ENCODE data around the gene NAA50. TPM values are rescaled to one million over a fixed set of nuclear protein-coding genes. Genes with fewer than 3 reads are reported as not detected.

NAA50 gene
- total and polyA plus RNA-seq, 2 of the 13 experiments (the other 11 are each of a cell fraction or from before 2014, with no cell fraction given), result 30.2 to 233 TPM

DNA sequence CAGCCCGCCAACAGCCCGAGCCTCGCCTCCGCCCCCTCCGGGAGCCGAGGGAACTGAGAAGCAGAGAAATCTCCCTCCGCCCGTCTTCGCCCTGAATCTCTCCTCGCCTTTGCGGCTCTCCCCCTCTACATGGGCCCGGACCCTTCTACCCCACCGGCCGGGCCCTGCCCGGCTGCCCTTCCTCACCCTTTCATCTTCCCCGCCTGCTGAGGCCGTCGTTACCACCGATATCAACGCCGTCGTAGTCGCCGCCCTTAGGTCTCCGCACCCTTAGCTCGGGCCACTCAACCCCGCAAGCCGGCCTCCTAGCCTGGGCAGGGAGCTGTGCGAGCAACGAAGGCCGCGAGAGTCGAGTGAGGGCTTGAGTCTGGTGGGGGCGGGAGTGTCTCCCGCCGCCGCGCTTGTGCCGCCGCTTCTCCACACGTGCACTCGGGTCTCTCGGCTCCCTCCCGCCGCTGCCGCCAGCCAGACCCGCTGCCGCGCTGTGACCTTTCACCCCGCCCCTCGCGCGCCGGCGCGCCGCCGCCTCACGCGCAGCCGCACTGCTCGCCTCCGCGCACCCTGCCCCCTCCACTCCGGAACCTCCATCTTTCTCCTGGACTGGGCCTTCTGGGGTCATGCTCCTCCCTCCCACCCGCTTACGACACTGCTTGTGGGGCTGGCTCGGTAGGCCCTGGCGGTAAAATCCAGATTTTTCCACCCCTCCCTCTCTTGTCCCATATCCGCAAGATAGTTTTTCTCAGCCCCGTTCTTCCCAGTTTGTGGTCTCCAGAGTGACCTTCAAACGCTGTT, at the start of gene NAA50 (continued):
- TF ChIP-seq, protein P1, sequence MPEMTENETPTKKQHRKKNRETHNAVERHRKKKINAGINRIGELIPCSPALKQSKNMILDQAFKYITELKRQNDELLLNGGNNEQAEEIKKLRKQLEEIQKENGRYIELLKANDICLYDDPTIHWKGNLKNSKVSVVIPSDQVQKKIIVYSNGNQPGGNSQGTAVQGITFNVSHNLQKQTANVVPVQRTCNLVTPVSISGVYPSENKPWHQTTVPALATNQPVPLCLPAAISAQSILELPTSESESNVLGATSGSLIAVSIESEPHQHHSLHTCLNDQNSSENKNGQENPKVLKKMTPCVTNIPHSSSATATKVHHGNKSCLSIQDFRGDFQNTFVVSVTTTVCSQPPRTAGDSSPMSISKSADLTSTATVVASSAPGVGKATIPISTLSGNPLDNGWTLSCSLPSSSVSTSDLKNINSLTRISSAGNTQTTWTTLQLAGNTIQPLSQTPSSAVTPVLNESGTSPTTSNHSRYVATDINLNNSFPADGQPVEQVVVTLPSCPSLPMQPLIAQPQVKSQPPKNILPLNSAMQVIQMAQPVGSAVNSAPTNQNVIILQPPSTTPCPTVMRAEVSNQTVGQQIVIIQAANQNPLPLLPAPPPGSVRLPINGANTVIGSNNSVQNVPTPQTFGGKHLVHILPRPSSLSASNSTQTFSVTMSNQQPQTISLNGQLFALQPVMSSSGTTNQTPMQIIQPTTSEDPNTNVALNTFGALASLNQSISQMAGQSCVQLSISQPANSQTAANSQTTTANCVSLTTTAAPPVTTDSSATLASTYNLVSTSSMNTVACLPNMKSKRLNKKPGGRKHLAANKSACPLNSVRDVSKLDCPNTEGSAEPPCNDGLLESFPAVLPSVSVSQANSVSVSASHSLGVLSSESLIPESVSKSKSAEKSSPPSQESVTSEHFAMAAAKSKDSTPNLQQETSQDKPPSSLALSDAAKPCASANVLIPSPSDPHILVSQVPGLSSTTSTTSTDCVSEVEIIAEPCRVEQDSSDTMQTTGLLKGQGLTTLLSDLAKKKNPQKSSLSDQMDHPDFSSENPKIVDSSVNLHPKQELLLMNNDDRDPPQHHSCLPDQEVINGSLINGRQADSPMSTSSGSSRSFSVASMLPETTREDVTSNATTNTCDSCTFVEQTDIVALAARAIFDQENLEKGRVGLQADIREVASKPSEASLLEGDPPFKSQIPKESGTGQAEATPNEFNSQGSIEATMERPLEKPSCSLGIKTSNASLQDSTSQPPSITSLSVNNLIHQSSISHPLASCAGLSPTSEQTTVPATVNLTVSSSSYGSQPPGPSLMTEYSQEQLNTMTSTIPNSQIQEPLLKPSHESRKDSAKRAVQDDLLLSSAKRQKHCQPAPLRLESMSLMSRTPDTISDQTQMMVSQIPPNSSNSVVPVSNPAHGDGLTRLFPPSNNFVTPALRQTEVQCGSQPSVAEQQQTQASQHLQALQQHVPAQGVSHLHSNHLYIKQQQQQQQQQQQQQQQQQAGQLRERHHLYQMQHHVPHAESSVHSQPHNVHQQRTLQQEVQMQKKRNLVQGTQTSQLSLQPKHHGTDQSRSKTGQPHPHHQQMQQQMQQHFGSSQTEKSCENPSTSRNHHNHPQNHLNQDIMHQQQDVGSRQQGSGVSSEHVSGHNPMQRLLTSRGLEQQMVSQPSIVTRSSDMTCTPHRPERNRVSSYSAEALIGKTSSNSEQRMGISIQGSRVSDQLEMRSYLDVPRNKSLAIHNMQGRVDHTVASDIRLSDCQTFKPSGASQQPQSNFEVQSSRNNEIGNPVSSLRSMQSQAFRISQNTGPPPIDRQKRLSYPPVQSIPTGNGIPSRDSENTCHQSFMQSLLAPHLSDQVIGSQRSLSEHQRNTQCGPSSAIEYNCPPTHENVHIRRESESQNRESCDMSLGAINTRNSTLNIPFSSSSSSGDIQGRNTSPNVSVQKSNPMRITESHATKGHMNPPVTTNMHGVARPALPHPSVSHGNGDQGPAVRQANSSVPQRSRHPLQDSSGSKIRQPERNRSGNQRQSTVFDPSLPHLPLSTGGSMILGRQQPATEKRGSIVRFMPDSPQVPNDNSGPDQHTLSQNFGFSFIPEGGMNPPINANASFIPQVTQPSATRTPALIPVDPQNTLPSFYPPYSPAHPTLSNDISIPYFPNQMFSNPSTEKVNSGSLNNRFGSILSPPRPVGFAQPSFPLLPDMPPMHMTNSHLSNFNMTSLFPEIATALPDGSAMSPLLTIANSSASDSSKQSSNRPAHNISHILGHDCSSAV (CRISPR knock-in tag; IDR thresholded peaks at IDR 0.05; ENCODE audit: borderline replicate concordance), result no peak
- no peak for TF ChIP-seq ZNF138 (CRISPR knock-in tag; IDR thresholded peaks at IDR 0.05; ENCODE audit: low read depth)
- peak; percentile 84 for TF ChIP-seq AGO2 (optimal IDR thresholded peaks at IDR 0.05; ENCODE audit: low read depth, low read length)
- no peak for TF ChIP-seq GLMP (CRISPR knock-in tag; IDR thresholded peaks at IDR 0.05; ENCODE audit: borderline replicate concordance)
- no peak for TF ChIP-seq THAP8 (CRISPR knock-in tag; IDR thresholded peaks at IDR 0.05; ENCODE audit: borderline replicate concordance)
- TF ChIP-seq STAG1 (CRISPR knock-in tag; IDR thresholded peaks at IDR 0.05), result no peak; the same call in 1 of the 2 replicates
- TF ChIP-seq, protein P2, sequence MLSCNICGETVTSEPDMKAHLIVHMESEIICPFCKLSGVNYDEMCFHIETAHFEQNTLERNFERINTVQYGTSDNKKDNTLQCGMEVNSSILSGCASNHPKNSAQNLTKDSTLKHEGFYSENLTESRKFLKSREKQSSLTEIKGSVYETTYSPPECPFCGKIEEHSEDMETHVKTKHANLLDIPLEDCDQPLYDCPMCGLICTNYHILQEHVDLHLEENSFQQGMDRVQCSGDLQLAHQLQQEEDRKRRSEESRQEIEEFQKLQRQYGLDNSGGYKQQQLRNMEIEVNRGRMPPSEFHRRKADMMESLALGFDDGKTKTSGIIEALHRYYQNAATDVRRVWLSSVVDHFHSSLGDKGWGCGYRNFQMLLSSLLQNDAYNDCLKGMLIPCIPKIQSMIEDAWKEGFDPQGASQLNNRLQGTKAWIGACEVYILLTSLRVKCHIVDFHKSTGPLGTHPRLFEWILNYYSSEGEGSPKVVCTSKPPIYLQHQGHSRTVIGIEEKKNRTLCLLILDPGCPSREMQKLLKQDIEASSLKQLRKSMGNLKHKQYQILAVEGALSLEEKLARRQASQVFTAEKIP (CRISPR knock-in tag; IDR thresholded peaks at IDR 0.05; ENCODE audit: borderline replicate concordance), result no peak
- TF ChIP-seq KMT2B (CRISPR knock-in tag; IDR thresholded peaks at IDR 0.05), result peak; percentile 52; the same call in 1 of the 2 replicates
- peak; percentile 36; the same call in 1 of the 2 replicates for TF ChIP-seq UBTF (CRISPR knock-in tag; IDR thresholded peaks at IDR 0.05)
- peak; percentile 24; the same call in 1 of the 2 replicates for TF ChIP-seq KDM4B (CRISPR knock-in tag; IDR thresholded peaks at IDR 0.05)
- 0 out of 2 replicates have a peak, but pooled peaks have one; percentile 67 for TF ChIP-seq ZNF839 (CRISPR knock-in tag; IDR thresholded peaks at IDR 0.05; ENCODE audit: borderline replicate concordance)
- no peak for TF ChIP-seq ZSCAN12 (CRISPR knock-in tag; IDR thresholded peaks at IDR 0.05)
- peak; percentile 43; the same call in 1 of the 2 replicates for TF ChIP-seq ZNF792 (CRISPR knock-in tag; IDR thresholded peaks at IDR 0.05)
- TF ChIP-seq RARA (CRISPR knock-in tag; IDR thresholded peaks at IDR 0.05), result peak; percentile 48

All from HepG2 (cell line).